Measurements from ENCODE around the gene SLC8B1. TPM values are rescaled to one million over a fixed set of nuclear protein-coding genes. Genes with fewer than 3 reads are reported as not detected.

The SLC8B1 gene
- total and polyA plus RNA-seq, 2 of the 4 experiments (the other 2 are of a cell fraction) = 4.1 to 10.2 TPM

GRCh38 chr12:113271466-113271852 is 63.5 kb downstream of the SLC8B1 start:
- DNase-seq (no peak), ATAC-seq (ENCODE audit: low read depth) (0 out of 2 replicates have a peak, but pooled peaks have one; percentile 13)
- Histone ChIP-seq H2BK5ac (ENCODE audit: low read depth, low read length, poor library complexity, severe bottlenecking) (peak overlapping the region; percentile 33), H2AFZ (replicated peaks; ENCODE audit: low read length, poor library complexity) (peak overlapping the region; percentile 96), H3K4ac (ENCODE audit: low read depth, low read length) (peak overlapping the region; percentile 95), H4K8ac (ENCODE audit: low read depth in 2 of 2, low read length in 2 of 2) (peak overlapping the region; percentile 6 to 94), H3K18ac (ENCODE audit: low read depth, low read length) (peak overlapping the region; percentile 70), H4K5ac (ENCODE audit: low read depth, low read length) (peak overlapping the region; percentile 41; the same call in 1 of the 2 replicates), H3K23ac (ENCODE audit: low read depth, low read length) (peak overlapping the region; percentile 94), H3K27me3 (ENCODE audit: control insufficient read depth, insufficient read depth, low read length) (no peaks in the 10 kb centered on the region), H3K4me2 (ENCODE audit: low read depth, low read length) (no peak overlapping the region), H4K20me1 (ENCODE audit: insufficient read depth, low read length) (no peaks in the 10 kb centered on the region), H3K9me3 (ENCODE audit: control insufficient read depth, insufficient read depth, low read length) (no peaks in the 10 kb centered on the region), H3K9ac (ENCODE audit: low read depth, low read length) (0 out of 2 replicates have a peak overlapping the region, but pooled peaks have one; percentile 8), H3K27ac (ENCODE audit: insufficient read depth, low read length) (peak overlapping the region; percentile 60), H3K79me1 (ENCODE audit: low read depth in 1 of 2, low read length in 2 of 2) (no peaks in the 10 kb centered on the region), H4K91ac (ENCODE audit: insufficient read depth, low read depth, low read length) (peak overlapping the region; percentile 86), H3K36me3 (ENCODE audit: control insufficient read depth, insufficient read depth, low read length) (peaks cover 5% of the 10 kb centered on the region; the same call in 1 of the 2 replicates), H3K14ac (replicated peaks; ENCODE audit: low read depth, low read length) (peak overlapping the region; percentile 90), H3K56ac (ENCODE audit: extremely low read depth, insufficient read depth, low read length) (no peak overlapping the region), H3K4me1 (ENCODE audit: control insufficient read depth, insufficient read depth, low read length) (peaks cover 14% of the 10 kb centered on the region), H3K4me3 (ENCODE audit: insufficient read depth, low read depth, low read length) (no peak overlapping the region), H2BK120ac (ENCODE audit: low read depth, low read length) (peak overlapping the region; percentile 98), H2AK5ac (ENCODE audit: low read depth, low read length) (peak overlapping the region; percentile 89), H2BK20ac (ENCODE audit: low read depth, low read length) (peak overlapping the region; percentile 99), H2BK15ac (ENCODE audit: low read depth, low read length) (peak overlapping the region; percentile 67; the same call in 2 of the 3 replicates), H3K9me1 (ENCODE audit: insufficient read depth, low read length) (peaks cover 28% of the 10 kb centered on the region), H2AK9ac (replicated peaks; ENCODE audit: low read depth, low read length, poor library complexity) (peak overlapping the region; percentile 97)
- dilution Hi-C loops (cut with HindIII; ENCODE audit: low sequenced_read_pairs, unreplicated experiment) (no loop called here), intact Hi-C loops (cut with micrococcal nuclease) (no loop called here), in situ Hi-C loops (cut with MboI; ENCODE audit: low sequenced_read_pairs) (no loop called here)
- CTCF ChIA-PET = interaction anchor here (1.7 kb wide), 1 partner anchor 14 kb away, joined by 3 read pairs; no protein-coding TSS in a partner anchor
- POLR2A ChIA-PET (ENCODE audit: unreplicated experiment) = no interaction called here
- no peak for TF ChIP-seq CEBPB (IDR thresholded peaks at IDR 0.05; ENCODE audit: low read depth, low read length)
- TF ChIP-seq RCOR1 (IDR thresholded peaks at IDR 0.05; ENCODE audit: insufficient replicate concordance, low read length) = no peak
- no peak for TF ChIP-seq USF2 (IDR thresholded peaks at IDR 0.05; ENCODE audit: low read depth, low read length)
- TF ChIP-seq RAD21 (IDR thresholded peaks at IDR 0.05; ENCODE audit: low read length) = no peak
- TF ChIP-seq FOS (IDR thresholded peaks at IDR 0.05; ENCODE audit: low read depth, low read length) = no peak
- TF ChIP-seq MXI1 (IDR thresholded peaks at IDR 0.05; ENCODE audit: borderline replicate concordance, low read depth, low read length) = no peak
- no peak for TF ChIP-seq CHD1 (IDR thresholded peaks at IDR 0.05; ENCODE audit: low read depth, low read length)
- TF ChIP-seq NFE2L2 (IDR thresholded peaks at IDR 0.05; ENCODE audit: low read depth, low read length) = no peak
- no peak for TF ChIP-seq POLR2A (IDR thresholded peaks at IDR 0.05; ENCODE audit: low read depth, low read length)
- TF ChIP-seq RFX5 (IDR thresholded peaks at IDR 0.05; ENCODE audit: low read depth, low read length) = no peak
- TF ChIP-seq BHLHE40 (IDR thresholded peaks at IDR 0.05; ENCODE audit: low read depth, low read length) = no peak
- no peak for TF ChIP-seq CTCF (conservative IDR thresholded peaks at IDR 0.05; ENCODE audit: low read depth, low read length)
- no peak for TF ChIP-seq SMC3 (IDR thresholded peaks at IDR 0.05; ENCODE audit: low read depth, low read length)
- no peak for TF ChIP-seq MAZ (IDR thresholded peaks at IDR 0.05; ENCODE audit: borderline replicate concordance, low read depth, low read length)
- 80% methylated on average over 1 of the region's 10 CpGs; no CpG with 5 or more reads in 1 of the 2 experiments for WGBS, 2 experiments (ENCODE audit: extremely low coverage in 2 of 2, insufficient read length in 1 of 2)
- BruUV-seq (replicated peaks) = no TSS peak

Data from IMR-90 (cell line).